Measurements from ENCODE around the gene GBX2. TPM values are rescaled to one million over a fixed set of nuclear protein-coding genes. Genes with fewer than 3 reads are reported as not detected.

GBX2 gene
- total RNA-seq, 4 donors from 2014 or later: not detected

- intact Hi-C loops (cut with DNase I; ENCODE audit: low total_unique reads): no loop called here
- Histone ChIP-seq H3K9me3 (no peaks in the 10 kb centered on the region), H3K36me3 (no peaks in the 10 kb centered on the region), H3K4me1 (no peaks in the 10 kb centered on the region), H3K4me3 (no peak overlapping the region), H3K27me3 (peaks cover 0 to 2% (median 0%) of the 10 kb centered on the region in 3 donors), H3K27ac (no peak overlapping the region)
- TF ChIP-seq CTCF (IDR thresholded peaks at IDR 0.05 in 4 of 5, conservative IDR thresholded peaks at IDR 0.05 in 1 of 5): no peak
- no peak for TF ChIP-seq POLR2A (IDR thresholded peaks at IDR 0.05)
- ATAC-seq: no peak
- no peak for DNase-seq
- in situ Hi-C loops (cut with MboI; ENCODE audit: low sequenced_read_pairs in 4 of 4): no loop called here
Measured at GRCh38 chr2:236204953-236205352, 36.8 kb upstream of the GBX2 start.

GRCh38 chr2:236200378-236200777 is 32.2 kb upstream of the GBX2 start:
- DNase-seq: no peak
- Histone ChIP-seq H3K4me1 (no peaks in the 10 kb centered on the region), H3K27ac (no peak overlapping the region), H3K4me3 (no peak overlapping the region), H3K27me3 (no peaks in the 10 kb centered on the region), H3K36me3 (no peaks in the 10 kb centered on the region), H3K9me3 (no peaks in the 10 kb centered on the region)
- in situ Hi-C loops (cut with MboI; ENCODE audit: low sequenced_read_pairs in 4 of 4) (no loop called here), intact Hi-C loops (cut with DNase I; ENCODE audit: low total_unique reads) (no loop called here)
- no peak for ATAC-seq
- TF ChIP-seq CTCF (IDR thresholded peaks at IDR 0.05 in 4 of 5, conservative IDR thresholded peaks at IDR 0.05 in 1 of 5): no peak
- TF ChIP-seq POLR2A (IDR thresholded peaks at IDR 0.05): no peak

- Histone ChIP-seq H3K36me3 (no peaks in the 10 kb centered on the region), H3K4me1 (no peaks in the 10 kb centered on the region), H3K27ac (no peak overlapping the region), H3K27me3 (no peaks in the 10 kb centered on the region), H3K4me3 (no peak overlapping the region), H3K9me3 (no peaks in the 10 kb centered on the region)
- in situ Hi-C loops (cut with MboI; ENCODE audit: low sequenced_read_pairs in 4 of 4): no loop called here
- ATAC-seq: no peak
- TF ChIP-seq POLR2A (IDR thresholded peaks at IDR 0.05) (no peak), CTCF (IDR thresholded peaks at IDR 0.05 in 4 of 5, conservative IDR thresholded peaks at IDR 0.05 in 1 of 5) (no peak)
- intact Hi-C loops (cut with DNase I; ENCODE audit: low total_unique reads): no loop called here
- DNase-seq: no peak
Measured at GRCh38 chr2:236196366-236196765, 28.2 kb upstream of the GBX2 start.

- Histone ChIP-seq H3K36me3 (no peaks in the 10 kb centered on the region), H3K27me3 (no peaks in the 10 kb centered on the region), H3K27ac (no peak overlapping the region), H3K9me3 (no peaks in the 10 kb centered on the region), H3K4me3 (no peak overlapping the region), H3K4me1 (no peaks in the 10 kb centered on the region)
- intact Hi-C loops (cut with DNase I; ENCODE audit: low total_unique reads): no loop called here
- TF ChIP-seq POLR2A (IDR thresholded peaks at IDR 0.05) (no peak), CTCF (IDR thresholded peaks at IDR 0.05 in 4 of 5, conservative IDR thresholded peaks at IDR 0.05 in 1 of 5) (no peak)
- no peak for DNase-seq
- no peak for ATAC-seq
- in situ Hi-C loops (cut with MboI; ENCODE audit: low sequenced_read_pairs in 4 of 4): no loop called here
Measured at GRCh38 chr2:236195726-236196125, 27.5 kb upstream of the GBX2 start.

GRCh38 chr2:236194786-236195185 is 26.6 kb upstream of the GBX2 start:
- Histone ChIP-seq H3K27ac (no peak overlapping the region), H3K9me3 (no peaks in the 10 kb centered on the region), H3K36me3 (no peaks in the 10 kb centered on the region), H3K27me3 (no peaks in the 10 kb centered on the region), H3K4me1 (no peaks in the 10 kb centered on the region), H3K4me3 (no peak overlapping the region)
- in situ Hi-C loops (cut with MboI; ENCODE audit: low sequenced_read_pairs in 4 of 4) (no loop called here), intact Hi-C loops (cut with DNase I; ENCODE audit: low total_unique reads) (no loop called here)
- ATAC-seq: no peak
- DNase-seq: no peak
- TF ChIP-seq CTCF (IDR thresholded peaks at IDR 0.05 in 4 of 5, conservative IDR thresholded peaks at IDR 0.05 in 1 of 5) (no peak), POLR2A (IDR thresholded peaks at IDR 0.05) (no peak)

All from gastrocnemius medialis (tissue), 4 donors.